Measurements from ENCODE around the gene FAM20C.

Gene FAM20C

DNA sequence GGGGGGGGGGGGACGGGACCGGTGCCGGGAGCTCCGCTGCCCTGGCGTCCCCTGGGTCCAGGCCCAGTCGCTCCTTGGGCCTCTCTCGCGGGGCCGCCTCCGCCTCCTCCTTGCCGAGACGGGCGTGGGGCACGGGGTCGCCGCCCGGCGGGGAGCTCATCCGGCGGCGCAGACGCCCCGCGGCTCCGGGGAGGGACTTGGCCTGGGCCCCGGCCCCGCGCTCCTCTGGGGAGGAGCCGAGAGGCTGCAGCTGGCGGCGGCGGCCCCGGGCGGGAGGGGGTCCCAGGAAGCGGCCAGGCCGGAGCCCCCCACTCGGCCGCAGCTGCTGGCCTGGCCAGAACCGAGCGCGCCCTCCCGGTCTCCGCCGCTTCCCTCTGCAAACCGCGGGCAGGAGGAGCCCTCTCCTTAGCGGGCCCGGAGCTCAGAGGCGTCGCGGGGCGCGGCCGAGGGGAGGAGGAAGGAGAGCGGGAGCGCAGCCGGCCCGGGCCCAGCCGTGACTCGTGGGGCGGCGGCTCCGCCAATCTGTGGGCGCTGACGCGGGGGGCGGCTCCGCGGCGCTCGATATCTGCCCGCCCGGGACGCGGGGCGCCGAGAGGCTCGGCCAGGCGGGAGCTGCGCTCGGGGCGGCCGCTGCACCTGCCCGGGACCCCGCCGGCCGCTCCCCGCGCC, at the start of gene FAM20C:
Gene FAM20C (plus strand): TSS at position 591 of the 669 bp plus-strand sequence. CDS start 629 bp downstream, outside the sequence.
- DNase-seq, result peak; percentile 85

DNA sequence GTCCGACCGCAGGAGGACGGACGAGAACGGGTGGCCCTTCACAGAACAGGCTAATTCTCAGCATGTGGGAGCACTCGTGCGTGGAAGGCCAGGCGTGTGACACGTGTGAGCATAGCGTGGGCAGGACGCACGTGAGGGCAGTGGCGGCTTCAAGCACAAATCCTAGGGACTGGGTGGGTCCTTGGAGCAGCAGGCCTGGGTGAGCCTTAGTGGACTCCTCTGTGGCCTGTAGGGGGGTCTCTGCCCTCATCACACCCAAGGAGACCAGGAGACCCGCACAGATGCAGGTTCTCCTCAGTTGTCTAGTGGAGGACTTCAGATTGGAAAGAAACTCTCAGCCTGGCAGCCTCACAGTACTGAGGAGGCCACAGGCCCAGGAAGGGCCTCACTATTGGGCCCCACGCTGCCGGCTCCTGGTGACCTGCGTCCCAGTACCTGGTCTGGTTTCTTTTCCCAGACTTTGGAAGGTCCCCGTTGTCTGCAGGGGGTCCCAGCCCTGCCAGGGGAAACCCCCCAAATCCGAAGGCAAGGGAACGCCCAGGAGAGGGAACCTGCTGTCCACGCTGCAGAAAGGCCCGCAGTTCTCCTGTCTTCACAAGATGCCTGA, 49.1 kb upstream of the FAM20C start:
- DNase-seq, result no peak

DNA sequence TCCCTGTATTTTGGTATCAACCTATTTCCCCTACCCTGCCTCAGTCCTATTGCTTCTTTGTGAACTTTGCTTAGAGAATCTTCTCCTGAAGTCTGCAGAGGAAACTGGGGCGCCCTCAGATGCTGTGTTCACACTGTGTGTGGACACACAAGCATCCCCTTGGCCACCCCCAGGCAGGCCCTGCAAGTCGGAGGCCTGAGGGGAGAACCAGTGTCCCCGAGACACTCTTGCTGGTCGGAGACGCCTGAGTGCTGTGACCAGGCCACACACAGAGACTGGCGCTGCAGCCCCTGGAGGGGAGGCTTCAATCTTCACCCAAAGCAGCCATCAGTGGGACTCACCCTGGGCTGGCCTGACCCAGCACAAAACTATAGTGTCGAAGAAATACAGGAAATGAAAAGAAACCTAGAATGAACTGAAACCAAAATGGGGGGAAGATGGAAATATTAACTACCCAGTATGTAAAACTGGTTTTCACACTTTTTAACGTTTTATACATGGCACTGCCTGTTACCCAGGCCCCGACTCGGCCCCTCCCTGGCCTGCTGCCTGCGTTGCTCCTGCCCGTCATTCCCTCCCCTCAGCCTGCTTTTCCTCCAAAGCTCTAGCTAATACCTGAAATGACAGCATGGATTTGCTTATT, 48.4 kb upstream of the FAM20C start:
- DNase-seq, result no peak

DNA sequence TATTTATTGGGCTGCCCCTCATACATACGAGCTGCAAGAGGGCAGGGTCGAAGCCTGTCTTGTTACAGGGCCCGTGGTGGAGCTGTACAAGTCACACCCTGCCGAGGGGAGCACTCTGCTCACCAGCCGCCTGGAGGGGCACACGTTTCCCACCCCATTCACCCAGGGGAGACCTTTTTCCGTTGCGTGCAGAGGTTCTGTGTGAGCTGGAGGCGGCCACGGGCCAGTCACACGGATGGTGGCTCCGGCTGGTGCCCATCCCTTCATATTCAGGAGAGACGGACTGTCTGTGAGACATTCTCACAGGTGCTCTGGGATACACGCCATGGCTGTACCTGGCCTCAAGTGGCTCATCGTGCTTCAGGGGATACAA, 47.9 kb upstream of the FAM20C start:
- no peak for DNase-seq

DNA sequence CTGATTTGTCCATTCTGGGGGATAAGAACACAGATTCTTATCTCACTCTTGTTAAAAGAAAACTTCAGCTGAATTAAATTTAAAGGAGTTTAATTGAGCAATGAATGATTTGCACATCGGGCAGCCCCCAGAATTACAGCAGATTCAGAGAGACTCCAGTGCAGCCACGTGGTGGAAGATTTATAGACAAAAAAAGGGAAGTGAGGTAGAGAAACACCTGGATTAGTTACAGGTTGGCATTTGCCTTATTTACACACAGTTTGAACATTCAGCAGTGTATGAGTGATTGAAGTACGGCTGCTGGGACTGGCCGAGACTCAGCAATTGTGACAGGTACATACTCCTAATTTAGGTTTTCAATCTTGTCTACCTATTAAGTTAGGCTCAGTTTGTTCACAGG, 46.5 kb upstream of the FAM20C start:
- no peak for DNase-seq

DNA sequence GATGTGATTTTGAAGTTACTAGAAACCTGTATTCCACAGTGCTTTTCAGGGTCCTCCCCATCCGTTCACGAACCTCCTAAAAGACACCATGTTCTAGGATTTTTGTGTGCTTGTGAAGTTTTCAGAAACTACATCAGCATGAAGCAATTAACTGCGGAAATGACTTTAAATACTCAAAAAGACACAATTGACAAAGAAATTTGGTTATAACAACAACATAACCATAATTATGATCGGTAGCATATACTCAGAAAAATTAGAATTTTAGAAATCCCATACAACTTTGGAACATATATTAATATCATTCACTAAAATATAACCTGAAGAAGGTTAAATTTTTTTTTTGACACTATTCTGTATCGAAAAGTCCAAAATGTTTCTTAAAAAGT, 43.8 kb upstream of the FAM20C start:
- no peak for DNase-seq

DNA sequence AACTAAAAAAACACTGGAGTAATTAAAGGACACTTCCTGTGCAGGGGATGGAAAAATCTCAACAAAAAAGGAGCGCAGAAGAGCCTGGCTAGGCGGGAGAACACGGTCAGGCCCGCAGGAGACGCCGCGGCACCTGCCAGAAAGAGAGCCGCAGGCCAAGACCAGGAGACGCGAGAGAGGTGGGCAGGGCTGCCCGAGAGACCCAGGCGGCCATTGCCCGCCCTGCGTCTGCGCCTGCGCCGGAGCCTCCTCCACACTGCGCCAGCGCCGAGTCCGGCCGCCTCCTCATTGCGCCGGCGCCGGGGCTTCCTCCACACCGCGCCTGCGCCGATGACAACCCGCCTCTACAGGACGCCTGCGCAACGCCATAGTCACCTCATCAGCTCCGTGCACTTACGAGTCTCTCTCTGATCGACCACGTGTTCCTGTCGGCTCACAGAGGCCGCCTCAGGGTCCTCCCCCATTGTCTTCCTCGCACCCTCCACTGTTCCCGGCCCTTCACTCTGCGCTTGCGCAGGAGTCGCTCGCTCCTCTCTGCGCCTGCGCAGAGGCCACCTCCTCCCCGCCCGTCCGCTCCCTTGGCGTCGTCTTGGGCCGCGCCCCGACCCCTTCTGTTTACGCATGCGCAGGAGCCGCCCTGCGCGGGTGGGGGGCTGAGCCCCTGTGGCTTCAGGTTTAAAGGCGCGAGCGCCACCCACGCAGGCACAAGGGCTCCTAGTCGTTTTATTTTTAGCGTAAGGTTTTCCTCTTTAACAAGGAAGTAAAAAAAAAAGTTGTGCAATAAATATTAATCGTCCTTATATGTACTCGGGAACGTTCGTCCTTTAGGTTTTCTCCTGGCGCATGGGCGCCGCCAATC, 43.2 kb upstream of the FAM20C start:
- peak; percentile 99 for DNase-seq

DNA sequence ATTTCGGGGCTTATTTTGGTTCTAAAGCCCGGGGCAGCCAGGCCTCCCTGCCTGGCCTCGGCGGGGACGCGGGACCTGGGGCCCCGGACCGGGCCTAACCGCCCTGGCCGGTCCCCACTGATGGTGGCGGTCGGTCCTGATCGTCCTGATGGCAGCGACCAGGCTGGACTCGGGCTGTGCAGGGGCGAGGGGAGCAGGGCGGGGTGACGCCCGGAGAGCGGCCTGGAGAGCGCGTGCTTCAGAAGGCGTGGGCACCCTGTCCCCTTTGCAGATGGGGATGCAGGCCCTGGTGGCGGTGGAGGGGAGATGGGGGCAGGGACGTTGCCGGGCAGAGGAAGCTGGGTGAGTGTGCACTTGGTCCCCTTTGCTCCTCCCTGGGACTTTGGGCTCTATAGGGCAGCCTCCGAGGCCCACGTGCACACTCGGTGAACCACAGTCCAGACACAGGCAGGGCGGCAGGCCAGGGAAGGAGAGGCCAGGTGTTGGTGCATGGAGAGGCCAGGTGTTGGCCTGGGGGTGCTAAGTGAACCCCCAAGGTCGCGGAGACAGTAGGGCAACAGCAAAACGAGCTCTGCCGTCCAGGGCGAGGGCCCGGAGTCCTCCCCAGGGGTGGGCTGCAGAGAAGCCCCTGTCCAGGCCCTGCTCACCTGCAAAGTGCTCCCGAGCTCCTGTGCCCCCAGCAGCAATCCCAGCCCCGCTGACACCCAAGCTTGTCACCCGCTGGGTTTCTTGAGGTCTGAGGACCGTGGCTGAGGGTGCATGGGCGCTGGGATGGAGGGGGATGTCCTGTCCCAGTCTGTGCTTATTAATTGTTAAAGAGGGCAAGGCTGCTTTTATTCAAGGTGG, 42.4 kb upstream of the FAM20C start:
- no peak for DNase-seq

DNA sequence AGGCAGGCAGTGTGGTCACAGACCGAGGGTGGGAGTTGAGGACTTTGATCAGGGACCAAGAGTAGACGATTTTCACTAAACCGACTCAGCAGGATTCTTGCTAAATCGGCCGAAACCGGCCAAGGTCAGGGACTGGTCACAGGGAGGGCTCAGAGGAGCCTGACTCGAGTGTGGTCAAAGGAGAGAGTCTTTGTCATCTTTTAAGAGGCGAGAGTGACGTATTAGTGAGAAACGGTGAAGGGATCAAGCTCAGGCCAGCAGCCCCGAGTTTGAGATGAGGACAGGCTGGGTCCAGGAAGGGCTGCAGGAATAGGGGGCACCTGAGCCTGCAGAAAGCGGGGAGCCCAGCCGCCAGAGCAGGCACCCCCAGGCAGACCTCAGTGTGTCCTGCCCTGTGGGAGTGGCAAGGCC, 41.6 kb upstream of the FAM20C start:
- peak; percentile 20 for DNase-seq

DNA sequence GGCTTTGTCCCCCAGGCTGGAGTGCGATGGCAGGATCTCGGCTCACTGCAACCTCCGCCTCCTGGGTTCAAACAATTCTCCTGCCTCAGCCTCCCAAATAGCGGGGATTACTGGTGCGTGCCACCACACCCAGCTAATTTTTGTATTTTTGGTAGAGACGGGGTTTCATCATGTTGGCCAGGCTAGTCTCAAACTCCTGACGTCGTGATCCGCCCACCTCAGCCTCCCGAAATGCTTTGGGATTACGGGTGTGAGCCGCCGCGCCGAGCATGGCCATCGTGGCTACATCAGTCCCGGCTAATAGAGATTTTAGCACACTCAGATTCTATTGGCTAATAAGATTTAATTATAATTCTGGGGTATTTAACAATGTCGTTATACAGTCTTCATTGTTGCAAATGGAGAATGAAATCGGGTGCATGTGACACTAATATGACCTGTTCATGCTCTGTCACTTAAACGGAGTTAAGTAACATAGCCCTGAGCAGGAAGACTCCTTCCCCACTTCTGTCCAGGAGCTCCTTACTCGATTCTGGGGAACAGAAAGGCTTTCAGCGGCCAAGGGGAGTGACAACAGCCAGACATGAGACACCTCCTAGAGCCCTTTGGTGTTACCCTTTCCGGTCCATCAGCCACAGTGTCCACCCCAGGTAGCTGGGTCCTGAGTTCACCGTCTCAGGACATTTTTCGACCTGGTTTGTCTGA, 40.9 kb upstream of the FAM20C start:
- no peak for DNase-seq

DNA sequence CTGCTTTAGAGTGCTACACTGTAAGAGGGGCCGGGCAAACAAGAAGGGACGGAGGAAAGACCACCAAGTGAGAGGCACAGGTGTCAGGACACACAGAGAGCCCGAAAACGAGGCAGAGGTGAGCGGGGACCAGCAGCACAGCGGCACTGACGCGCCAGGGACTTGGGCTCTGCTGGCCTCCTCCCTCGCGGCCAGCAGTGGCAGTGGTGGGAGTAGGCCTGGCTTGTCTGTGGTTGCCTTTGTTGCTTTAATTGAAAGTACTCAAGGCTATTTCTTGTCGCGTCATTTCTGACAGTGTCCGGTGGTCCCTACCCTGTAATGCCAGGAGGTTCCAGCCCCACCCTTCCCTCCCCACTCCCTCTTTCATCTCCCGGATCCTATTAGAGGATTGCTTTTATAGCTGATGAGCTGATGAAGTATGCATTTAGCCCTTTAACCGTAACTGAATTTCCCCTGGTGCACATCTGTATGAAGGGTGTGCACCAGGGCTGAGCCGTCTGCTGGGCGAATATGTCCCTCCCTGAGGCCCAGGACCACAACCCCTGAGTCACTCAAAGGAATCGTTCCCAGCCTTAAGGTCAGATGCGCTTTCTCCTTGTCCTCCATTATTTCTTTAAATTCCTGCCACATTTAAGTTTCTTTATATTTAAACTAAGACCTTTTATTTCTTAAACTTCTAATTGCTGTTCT, 39.5 kb upstream of the FAM20C start:
- peak; percentile 21 for DNase-seq

DNA sequence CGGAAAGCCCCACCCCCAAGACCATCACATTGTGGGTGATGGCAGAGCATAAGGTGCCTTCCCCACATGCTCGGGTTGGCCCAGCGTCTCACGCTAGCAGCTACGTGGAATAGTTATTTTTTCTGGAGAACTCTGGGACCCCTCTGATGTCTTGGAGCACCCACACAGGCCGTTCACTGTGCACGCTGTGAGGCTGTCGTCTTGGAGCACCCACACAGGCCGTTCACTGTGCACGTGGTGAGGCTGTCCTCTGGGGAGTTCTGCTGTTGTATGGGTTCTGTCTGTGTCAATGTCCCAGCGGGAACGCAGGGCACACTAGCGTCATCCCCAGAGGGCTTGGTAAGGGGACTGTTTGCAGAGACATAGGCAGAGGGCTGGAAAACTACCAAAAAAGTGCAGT, 38.8 kb upstream of the FAM20C start:
- no peak for DNase-seq

DNA sequence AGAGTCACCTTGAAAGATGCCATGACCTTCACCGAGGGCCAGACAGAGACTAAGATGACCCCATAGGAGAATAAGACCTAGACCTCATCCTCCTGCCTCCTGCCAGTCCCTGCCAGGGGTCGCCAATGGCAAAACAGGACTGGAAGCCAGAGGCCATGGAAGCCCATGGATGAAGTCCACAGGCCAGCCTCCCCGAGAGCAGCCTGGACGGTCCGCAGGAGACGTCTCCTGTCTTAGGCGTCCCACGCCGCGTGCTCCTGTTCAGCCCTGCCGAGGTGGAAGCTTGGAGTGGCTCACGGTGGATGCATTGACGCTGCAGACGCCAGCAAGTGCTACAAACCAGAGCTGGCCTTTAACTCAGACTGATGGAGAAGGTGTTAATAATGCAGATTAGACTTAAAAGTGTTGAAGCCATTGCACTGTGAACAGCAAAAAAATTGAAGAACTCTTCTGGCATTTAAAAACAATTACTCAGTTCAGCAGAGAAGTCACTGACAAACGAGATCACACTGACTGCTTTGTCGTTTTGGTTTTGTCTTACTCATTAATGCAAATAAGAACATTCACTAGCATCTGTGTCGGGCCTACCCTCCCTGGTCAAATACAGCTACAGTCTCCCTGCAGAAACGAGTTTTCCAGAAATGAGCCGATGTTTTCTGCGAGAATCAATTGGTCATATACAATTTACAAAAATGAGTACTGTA, 38.1 kb upstream of the FAM20C start:
- no peak for DNase-seq

DNA sequence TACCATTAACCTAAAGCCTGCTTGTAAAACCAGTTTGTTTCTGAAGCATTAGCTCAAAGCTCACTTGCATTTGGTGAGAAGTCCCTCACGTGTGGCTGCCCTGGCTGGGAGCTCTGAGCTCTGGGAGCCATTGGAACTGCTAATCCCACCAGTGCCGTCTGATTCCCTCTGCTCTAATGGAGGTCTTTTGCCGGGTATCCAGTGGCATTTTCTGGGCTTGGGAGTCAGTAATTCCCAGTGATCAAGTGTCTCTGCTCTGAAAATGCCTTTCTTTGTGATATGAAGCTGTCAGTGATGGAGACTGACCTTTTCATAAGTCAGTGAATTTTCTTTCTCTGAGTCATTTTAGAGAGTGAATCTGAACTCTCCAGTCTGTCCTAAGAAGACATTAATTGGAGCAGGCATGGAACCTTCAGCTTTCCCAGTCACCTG, 36.9 kb upstream of the FAM20C start:
- peak; percentile 30 for DNase-seq

DNA sequence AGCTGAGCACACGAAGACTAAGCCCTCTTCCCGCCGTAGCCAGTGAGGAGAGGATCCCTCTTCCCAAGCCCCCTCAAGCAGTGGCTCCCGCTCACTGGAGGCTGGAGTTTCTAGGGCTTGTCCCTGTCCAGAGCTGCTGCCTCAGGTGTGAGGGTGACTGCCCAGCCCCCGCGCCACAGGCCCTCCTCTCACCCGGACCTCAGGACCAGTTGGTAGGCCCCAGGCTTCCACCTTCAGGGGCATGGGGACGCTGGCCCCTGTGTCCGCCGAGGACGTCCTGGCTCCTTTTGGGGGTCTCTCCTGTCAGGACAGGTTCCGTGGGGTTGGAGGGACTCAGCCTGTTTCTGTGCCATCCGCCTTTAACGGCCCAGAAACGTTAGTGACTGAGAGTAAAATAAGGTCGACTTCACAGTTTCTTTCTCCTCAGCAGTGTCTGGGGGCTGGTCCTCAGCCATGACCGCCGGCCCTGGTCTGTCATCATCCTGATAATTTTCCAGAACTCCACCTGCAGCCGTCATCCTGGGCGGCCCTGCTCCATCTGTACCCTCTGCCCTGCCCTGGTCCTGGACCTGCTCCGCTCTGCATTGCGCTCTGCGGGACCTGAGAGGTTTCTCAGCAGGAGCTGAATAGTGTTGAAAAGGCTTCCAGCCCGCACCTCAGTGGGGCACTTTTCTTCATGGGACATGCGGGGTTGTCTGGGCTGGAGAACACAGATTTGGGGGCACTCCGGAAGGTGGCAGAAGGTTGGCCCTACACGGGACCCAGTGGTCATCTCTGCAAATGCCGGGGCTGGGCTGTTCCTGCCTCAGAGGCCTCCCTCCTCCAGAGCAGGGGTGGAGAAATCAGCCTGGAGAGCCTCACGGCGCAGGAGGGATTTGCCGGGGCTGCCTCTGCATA, 36.0 kb upstream of the FAM20C start:
- peak; percentile 31 for DNase-seq

DNA sequence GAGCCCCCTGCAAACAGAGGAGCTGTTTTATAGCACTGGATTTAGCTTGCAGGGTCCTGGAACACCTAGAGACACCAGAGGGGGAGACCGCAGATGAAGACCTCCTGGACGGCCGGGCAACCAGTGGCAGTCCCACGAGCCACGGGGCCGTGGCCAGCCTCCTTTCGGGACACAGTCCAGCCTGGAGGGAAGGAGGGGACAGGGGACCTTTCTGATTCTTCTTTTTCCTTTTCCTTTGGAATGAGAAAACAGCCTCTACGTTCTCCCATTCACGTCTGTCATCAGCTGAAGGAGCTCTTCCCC, 35.4 kb upstream of the FAM20C start:
- no peak for DNase-seq

DNA sequence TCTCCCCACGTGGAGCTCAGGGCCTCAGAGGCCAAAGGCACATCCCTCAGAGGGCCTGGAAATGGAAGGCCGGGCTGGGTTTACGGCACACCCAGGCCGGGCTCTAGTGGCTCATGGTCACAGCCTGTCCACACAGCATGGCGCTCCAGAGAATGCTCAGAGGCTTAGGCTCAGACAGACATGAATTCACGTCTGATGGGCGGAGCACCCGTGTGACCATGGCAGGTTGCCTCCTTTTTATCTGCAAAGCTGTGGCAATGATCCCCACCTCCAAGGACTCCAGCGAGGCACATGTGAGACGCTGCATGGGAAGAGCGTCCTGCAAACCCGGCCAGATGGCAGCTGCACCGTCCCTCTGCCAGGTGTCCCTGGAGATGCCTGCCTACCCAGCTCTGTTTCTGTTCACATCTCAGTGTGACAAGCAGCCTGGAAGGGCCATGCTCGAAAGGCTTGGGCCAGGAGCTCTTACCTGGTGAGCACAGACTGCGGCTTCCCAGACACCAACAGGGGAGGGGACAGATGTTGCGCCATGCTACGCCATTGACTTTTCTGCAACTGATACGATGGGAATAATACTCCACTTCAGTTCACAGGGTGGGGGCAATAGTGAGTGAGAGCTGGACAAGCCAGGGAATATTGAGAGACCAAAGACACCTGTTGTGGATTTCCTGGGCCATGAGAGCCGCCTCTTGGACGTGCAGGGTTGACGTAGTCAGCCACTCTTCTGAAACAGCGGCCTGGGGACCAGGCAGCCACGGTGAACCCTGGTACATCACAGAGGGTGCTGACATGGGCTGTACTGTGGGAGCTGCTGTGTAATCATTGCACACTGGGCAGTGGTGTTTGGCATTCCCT, 34.4 kb upstream of the FAM20C start:
- DNase-seq, result no peak

DNA sequence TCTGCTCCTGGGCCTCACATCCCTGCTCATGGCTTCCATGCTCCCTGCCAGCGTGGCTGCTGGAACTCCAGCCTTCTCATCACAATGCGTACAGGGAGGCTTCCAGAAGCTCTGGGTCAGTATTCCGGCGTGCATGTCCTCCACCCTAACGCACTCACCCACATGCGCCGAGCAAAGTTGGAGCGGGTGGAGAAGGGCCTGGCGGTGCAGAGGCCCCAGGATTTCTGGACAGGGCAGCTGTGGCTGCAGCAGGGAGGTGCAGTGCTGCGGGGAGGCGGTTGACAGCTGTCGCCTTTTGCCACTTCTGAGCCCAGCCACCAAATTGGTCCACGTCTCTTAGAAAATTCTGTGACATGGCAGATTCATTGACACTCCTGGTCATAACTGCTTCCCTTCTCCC, 33.6 kb upstream of the FAM20C start:
- DNase-seq, result no peak
